Ectodermal cell (in vitro differentiated cells): ENCODE data around the gene RYR3.

ENCODE experiments used
- H3K27ac ChIP-seq: 2 replicates; pipeline ENCODE4 v1.7.0; 2013; ENCODE audit warnings: mild to moderate bottlenecking, low read depth, low read length; ENCODE audit not compliant: insufficient read depth, poor library complexity, severe bottlenecking
- H3K27me3 ChIP-seq: 2 replicates; pipeline ENCODE4 v1.7.0; 2013; ENCODE audit warnings: mild to moderate bottlenecking, low read length; ENCODE audit not compliant: insufficient read depth, control insufficient read depth, poor library complexity, severe bottlenecking
- H3K36me3 ChIP-seq: one replicate; pipeline ENCODE4 v1.7.0; 2013; ENCODE audit warnings: low read length; ENCODE audit not compliant: control insufficient read depth, insufficient read depth
- H3K4me1 ChIP-seq: one replicate; pipeline ENCODE4 v1.7.0; 2013; ENCODE audit warnings: low read length; ENCODE audit not compliant: control insufficient read depth, insufficient read depth
- H3K4me3 ChIP-seq: 2 replicates; pipeline ENCODE4 v1.7.0; 2013; ENCODE audit warnings: low read depth, low read length, control low read depth; ENCODE audit not compliant: insufficient read depth
- H3K9me3 ChIP-seq: 2 replicates; pipeline ENCODE4 v1.7.0; 2013; ENCODE audit warnings: mild to moderate bottlenecking, low read length, moderate library complexity; ENCODE audit not compliant: control insufficient read depth
- WGBS, 2 experiments: methylation state at CpG; one replicate each; pipeline ENCODE4 v1.1.7; 2013; ENCODE audit warnings: missing lambda C conversion rate in 2 of 2; 5-methylcytosine and 5-hydroxymethylcytosine counted together

RYR3 gene

GRCh38 chr15:33724321-33725036 lies 413.7 kb downstream of the RYR3 start:
- no peaks in the 10 kb centered on the region for H3K4me1 ChIP-seq
- H3K27me3 ChIP-seq, result no peaks in the 10 kb centered on the region
- no peak overlapping the region for H3K4me3 ChIP-seq
- no peak overlapping the region for H3K27ac ChIP-seq
- no peaks in the 10 kb centered on the region for H3K9me3 ChIP-seq
- WGBS, 2 experiments, result 94 to 95% methylated on average over 5 of the region's 5 CpGs
- H3K36me3 ChIP-seq, result no peaks in the 10 kb centered on the region

GRCh38 chr15:33729653-33730052 lies 418.9 kb downstream of the RYR3 start:
- no peaks in the 10 kb centered on the region for H3K4me1 ChIP-seq
- H3K27me3 ChIP-seq, result no peaks in the 10 kb centered on the region
- H3K36me3 ChIP-seq, result no peaks in the 10 kb centered on the region
- H3K4me3 ChIP-seq, result no peak overlapping the region
- WGBS, 2 experiments, result 92 to 98% methylated on average over 3 of the region's 4 CpGs
- no peak overlapping the region for H3K27ac ChIP-seq
- H3K9me3 ChIP-seq, result no peaks in the 10 kb centered on the region

GRCh38 chr15:33730815-33731214 lies 420.0 kb downstream of the RYR3 start:
- peaks cover 6% of the 10 kb centered on the region for H3K4me1 ChIP-seq
- H3K4me3 ChIP-seq, result no peak overlapping the region
- H3K27ac ChIP-seq, result no peak overlapping the region
- no peaks in the 10 kb centered on the region for H3K27me3 ChIP-seq
- H3K9me3 ChIP-seq, result no peaks in the 10 kb centered on the region
- H3K36me3 ChIP-seq, result no peaks in the 10 kb centered on the region
- 73 to 76% methylated on average over 4 of the region's 4 CpGs for WGBS, 2 experiments

- H3K4me1 ChIP-seq, result peaks cover 9% of the 10 kb centered on the region
- H3K27ac ChIP-seq, result no peak overlapping the region
- H3K36me3 ChIP-seq, result no peaks in the 10 kb centered on the region
- WGBS, 2 experiments, result 38 to 49% methylated on average over 1 of the region's 1 CpG
- H3K27me3 ChIP-seq, result peaks cover 8% of the 10 kb centered on the region
- H3K9me3 ChIP-seq, result no peaks in the 10 kb centered on the region
- no peak overlapping the region for H3K4me3 ChIP-seq
These were observed 424.4 kb downstream of the RYR3 start for GRCh38 chr15:33735143-33735542.

GRCh38 chr15:33735637-33736247 lies 425.0 kb downstream of the RYR3 start:
- no peak overlapping the region for H3K4me3 ChIP-seq
- no peaks in the 10 kb centered on the region for H3K9me3 ChIP-seq
- no peaks in the 10 kb centered on the region for H3K36me3 ChIP-seq
- WGBS, 2 experiments, result 49 to 57% methylated on average over 6 of the region's 7 CpGs
- peaks cover 11% of the 10 kb centered on the region for H3K27me3 ChIP-seq
- H3K4me1 ChIP-seq, result peaks cover 9% of the 10 kb centered on the region
- no peak overlapping the region for H3K27ac ChIP-seq

- Histone ChIP-seq H3K36me3 (no peaks in the 10 kb centered on the region), H3K9me3 (no peaks in the 10 kb centered on the region), H3K4me1 (peaks cover 9% of the 10 kb centered on the region), H3K27ac (peak overlapping the region; percentile 12), H3K27me3 (peaks cover 11% of the 10 kb centered on the region), H3K4me3 (no peak overlapping the region)
- WGBS, 2 experiments, result 16 to 17% methylated on average over 14 to 15 of the region's 15 CpGs
These were observed 427.2 kb downstream of the RYR3 start for GRCh38 chr15:33737687-33738601.

GRCh38 chr15:33738941-33739664 lies 428.3 kb downstream of the RYR3 start:
- Histone ChIP-seq H3K4me3 (no peak overlapping the region), H3K4me1 (peaks cover 9% of the 10 kb centered on the region), H3K27me3 (peaks cover 11% of the 10 kb centered on the region), H3K27ac (no peak overlapping the region), H3K9me3 (no peaks in the 10 kb centered on the region), H3K36me3 (no peaks in the 10 kb centered on the region)
- WGBS, 2 experiments, result 90 to 96% methylated on average over 6 of the region's 6 CpGs

GRCh38 chr15:33742306-33742705 lies 431.5 kb downstream of the RYR3 start:
- Histone ChIP-seq H3K27me3 (peaks cover 11% of the 10 kb centered on the region), H3K4me3 (no peak overlapping the region), H3K36me3 (no peaks in the 10 kb centered on the region), H3K4me1 (peaks cover 3% of the 10 kb centered on the region), H3K27ac (no peak overlapping the region), H3K9me3 (no peaks in the 10 kb centered on the region)
- WGBS, 2 experiments, result 90 to 95% methylated on average over 3 of the region's 3 CpGs

- Histone ChIP-seq H3K27me3 (peaks cover 11% of the 10 kb centered on the region), H3K27ac (no peak overlapping the region), H3K4me1 (peaks cover 3% of the 10 kb centered on the region), H3K4me3 (no peak overlapping the region), H3K36me3 (no peaks in the 10 kb centered on the region), H3K9me3 (no peaks in the 10 kb centered on the region)
- 91 to 93% methylated on average over 2 of the region's 2 CpGs for WGBS, 2 experiments
These were observed 432.0 kb downstream of the RYR3 start for GRCh38 chr15:33742800-33743199.
